Common myeloid progenitor, CD34-positive (primary cell): ENCODE measurements around the gene UGT1A7.

Source experiments
- CTCF ChIA-PET: fragments of 350-600 bp; sonication (Branson Sonifier 250); formaldehyde crosslinking; loops from one replicate; lab custom pipeline; 2021; ENCODE audit warnings: antibody characterized with exemption; lab: Charles Lee
- POLR2A ChIA-PET: fragments of 350-600 bp; sonication (Branson Sonifier 250); formaldehyde crosslinking; loops from one replicate; lab custom pipeline; 2021; ENCODE audit warnings: antibody characterized with exemption; lab: Charles Lee
- DNase-seq, 3 donors: peaks; one replicate each; pipeline versions ENCODE4 v3.0.0 to v3.0.0-alpha.2; 2013
- H3K27ac ChIP-seq, 2 experiments: 1 replicate in 1 of 2; 2 replicates in 1 of 2; pipeline ENCODE4 v1.7.0; 2013; ENCODE audit warnings: inconsistent platforms in 2 of 2, low read length in 2 of 2, mild to moderate bottlenecking in 2 of 2, low read depth in 1 of 2, moderate library complexity in 1 of 2; ENCODE audit not compliant: severe bottlenecking in 2 of 2, insufficient read depth in 1 of 2, poor library complexity in 1 of 2
- H3K27me3 ChIP-seq, 5 experiments: replicated peaks in 2 of 5; 1 replicate in 3 of 5; 2 replicates in 2 of 5; pipeline versions ENCODE4 v1.6.1 to v1.7.0; 2013; ENCODE audit warnings: low read length in 4 of 5, mild to moderate bottlenecking in 2 of 5, moderate library complexity in 2 of 5, inconsistent platforms in 1 of 5; ENCODE audit not compliant: insufficient read depth in 5 of 5, control insufficient read depth in 4 of 5
- H3K36me3 ChIP-seq, 4 experiments: 1 replicate in 2 of 4; 2 replicates in 2 of 4; pipeline versions ENCODE4 v1.6.1 to v1.7.0; 2013; ENCODE audit warnings: low read length in 3 of 4, control low read depth in 1 of 4, mild to moderate bottlenecking in 1 of 4; ENCODE audit not compliant: control insufficient read depth in 4 of 4, insufficient read depth in 4 of 4
- H3K4me1 ChIP-seq, 4 experiments: 1 replicate in 3 of 4; 2 replicates in 1 of 4; pipeline versions ENCODE4 v1.6.1 to v1.7.1; 2013; ENCODE audit warnings: low read length in 3 of 4, mild to moderate bottlenecking in 3 of 4, control low read depth in 1 of 4, inconsistent platforms in 1 of 4, moderate library complexity in 1 of 4; ENCODE audit not compliant: control insufficient read depth in 4 of 4, insufficient read depth in 4 of 4; ENCODE audit errors: control extremely low read depth in 1 of 4
- H3K4me3 ChIP-seq, 7 experiments: 1 replicate in 4 of 7; 2 replicates in 3 of 7; pipeline versions ENCODE4 v1.5.1 to v1.7.0; 2013; ENCODE audit warnings: mild to moderate bottlenecking in 7 of 7, low read length in 6 of 7, moderate library complexity in 6 of 7, inconsistent platforms in 2 of 7, low read depth in 2 of 7, control low read depth in 1 of 7; ENCODE audit not compliant: insufficient read depth in 4 of 7, control insufficient read depth in 1 of 7; ENCODE audit errors: extremely low read depth in 1 of 7
- H3K9me3 ChIP-seq, 5 experiments: 1 replicate in 4 of 5; 2 replicates in 1 of 5; pipeline versions ENCODE4 v1.6.1 to v1.7.1; 2013; ENCODE audit warnings: low read length in 4 of 5, mild to moderate bottlenecking in 2 of 5, inconsistent platforms in 1 of 5, low read depth in 1 of 5, moderate library complexity in 1 of 5; ENCODE audit not compliant: control insufficient read depth in 4 of 5, insufficient read depth in 2 of 5; ENCODE audit errors: control extremely low read depth in 1 of 5
- WGBS: methylation state at CpG from one replicate; pipeline ENCODE4 v1.1.5; 2013; ENCODE audit not compliant: insufficient coverage; 5-methylcytosine and 5-hydroxymethylcytosine counted together

UGT1A7 gene

GRCh38 chr2:233772153-233772552 lies 90.5 kb downstream of the UGT1A7 start:
- H3K27me3 ChIP-seq, result peaks cover 0 to 5% (median 2%) of the 10 kb centered on the region in 5 experiments
- WGBS, result 95% methylated on average over 10 of the region's 16 CpGs
- H3K4me1 ChIP-seq, result no peaks in the 10 kb centered on the region
- no peak for DNase-seq
- H3K27ac ChIP-seq, result no peak overlapping the region
- CTCF ChIA-PET, result no interaction called here
- peaks cover 0 to 8% (median 2%) of the 10 kb centered on the region in 5 experiments for H3K9me3 ChIP-seq
- POLR2A ChIA-PET, result no interaction called here
- no peak overlapping the region for H3K4me3 ChIP-seq
- no peaks in the 10 kb centered on the region for H3K36me3 ChIP-seq

DNA sequence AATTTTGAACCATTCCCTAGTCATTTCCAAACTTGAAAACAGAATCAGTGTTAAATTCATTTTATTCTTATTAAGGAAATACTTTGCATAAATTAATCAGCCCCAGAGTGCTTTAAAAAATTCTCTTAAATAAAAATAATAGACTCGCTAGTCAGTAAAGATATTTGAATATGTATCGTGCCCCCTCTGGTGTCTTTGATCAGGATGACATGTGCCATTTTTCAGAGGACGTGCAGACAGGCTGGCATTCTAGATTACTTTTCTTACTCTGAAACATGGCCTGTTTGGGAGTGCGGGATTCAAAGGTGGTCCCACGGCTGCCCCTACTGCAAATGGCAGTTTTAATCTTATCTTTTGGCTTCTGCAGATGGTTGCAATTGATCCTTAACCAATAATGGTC lies 90.9 kb downstream of the UGT1A7 start:
- POLR2A ChIA-PET, result no interaction called here

GRCh38 chr2:233773854-233774253 lies 92.2 kb downstream of the UGT1A7 start:
- POLR2A ChIA-PET, result no interaction called here

More for the DNA sequence above, 90.9 kb downstream of the UGT1A7 start:
- DNase-seq, result no peak
- CTCF ChIA-PET, result no interaction called here
- H3K4me1 ChIP-seq, result no peaks in the 10 kb centered on the region
- no peak overlapping the region for H3K27ac ChIP-seq
- peaks cover 0 to 5% (median 2%) of the 10 kb centered on the region in 5 experiments for H3K27me3 ChIP-seq
- H3K36me3 ChIP-seq, result no peaks in the 10 kb centered on the region
- 77% methylated on average over 5 of the region's 5 CpGs for WGBS
- H3K4me3 ChIP-seq, result no peak overlapping the region
- peaks cover 0 to 11% (median 2%) of the 10 kb centered on the region in 5 experiments for H3K9me3 ChIP-seq

GRCh38 chr2:233775414-233775813 lies 93.7 kb downstream of the UGT1A7 start:
- CTCF ChIA-PET, result no interaction called here
- Histone ChIP-seq H3K27ac (no peak overlapping the region), H3K4me1 (no peaks in the 10 kb centered on the region), H3K27me3 (peaks cover 0 to 7% (median 2%) of the 10 kb centered on the region in 5 experiments), H3K4me3 (no peak overlapping the region), H3K36me3 (no peaks in the 10 kb centered on the region), H3K9me3 (peaks cover 0 to 14% (median 2%) of the 10 kb centered on the region in 5 experiments)
- POLR2A ChIA-PET, result no interaction called here
- no peak for DNase-seq
- WGBS, result 94% methylated on average over 5 of the region's 6 CpGs

More at GRCh38 chr2:233773854-233774253, 92.2 kb downstream of the UGT1A7 start:
- peaks cover 0 to 11% (median 2%) of the 10 kb centered on the region in 5 experiments for H3K9me3 ChIP-seq
- H3K27ac ChIP-seq, result no peak overlapping the region
- no peak overlapping the region for H3K4me3 ChIP-seq
- CTCF ChIA-PET, result no interaction called here
- peaks cover 0 to 7% (median 2%) of the 10 kb centered on the region in 5 experiments for H3K27me3 ChIP-seq
- WGBS, result 100% methylated on average over 1 of the region's 5 CpGs
- no peak for DNase-seq
- H3K4me1 ChIP-seq, result no peaks in the 10 kb centered on the region
- no peaks in the 10 kb centered on the region for H3K36me3 ChIP-seq

DNA sequence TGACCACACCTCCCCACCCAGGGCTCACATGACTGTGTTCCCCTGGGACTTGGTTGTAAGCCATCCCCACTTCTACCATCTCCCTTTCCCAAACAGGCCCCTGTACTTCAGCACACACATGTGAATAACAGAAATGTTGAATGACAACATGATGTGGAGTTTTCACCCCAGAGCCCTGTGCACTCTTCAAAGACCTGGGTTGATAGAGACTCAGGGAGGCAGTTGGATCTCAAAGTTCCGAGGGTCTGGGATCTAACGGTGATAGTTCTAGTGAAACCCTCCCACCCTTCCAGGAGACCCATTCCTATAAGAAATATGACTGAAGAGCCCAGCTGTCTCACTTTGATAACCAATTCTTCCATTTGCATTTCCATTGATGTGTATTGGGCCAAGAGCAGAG lies 96.3 kb downstream of the UGT1A7 start, which contains the start of gene MROH2A:
TSS of gene MROH2A (plus strand) at position 301 of the 400 bp plus-strand sequence. CDS start 1,029 bp downstream, outside the sequence.
- WGBS, result 100% methylated on average over 1 of the region's 2 CpGs
- POLR2A ChIA-PET, result no interaction called here
- Histone ChIP-seq H3K27me3 (peaks cover 0 to 3% (median 0%) of the 10 kb centered on the region in 5 experiments), H3K4me3 (no peak within 1 kb of the TSS), H3K4me1 (no peaks in the 10 kb centered on the region), H3K36me3 (no peaks in the 10 kb centered on the region), H3K27ac (no peak within 1 kb of the TSS), H3K9me3 (peaks cover 0 to 14% (median 2%) of the 10 kb centered on the region in 5 experiments)
- DNase-seq, result no peak
- CTCF ChIA-PET, result no interaction called here

- Histone ChIP-seq H3K9me3 (peaks cover 0 to 14% (median 2%) of the 10 kb centered on the region in 5 experiments), H3K36me3 (no peaks in the 10 kb centered on the region), H3K27ac (no peak overlapping the region), H3K4me1 (no peaks in the 10 kb centered on the region), H3K27me3 (peaks cover 0 to 3% (median 0%) of the 10 kb centered on the region in 5 experiments), H3K4me3 (no peak overlapping the region)
- CTCF ChIA-PET, result interaction anchor here (0.8 kb wide), 1 partner anchor 69 kb away, joined by 3 read pairs; no protein-coding TSS in a partner anchor
- no peak for DNase-seq
- POLR2A ChIA-PET, result no interaction called here
- WGBS, result 100% methylated on average over 2 of the region's 4 CpGs
Observed at GRCh38 chr2:233779722-233780121, 98.0 kb downstream of the UGT1A7 start.

DNA sequence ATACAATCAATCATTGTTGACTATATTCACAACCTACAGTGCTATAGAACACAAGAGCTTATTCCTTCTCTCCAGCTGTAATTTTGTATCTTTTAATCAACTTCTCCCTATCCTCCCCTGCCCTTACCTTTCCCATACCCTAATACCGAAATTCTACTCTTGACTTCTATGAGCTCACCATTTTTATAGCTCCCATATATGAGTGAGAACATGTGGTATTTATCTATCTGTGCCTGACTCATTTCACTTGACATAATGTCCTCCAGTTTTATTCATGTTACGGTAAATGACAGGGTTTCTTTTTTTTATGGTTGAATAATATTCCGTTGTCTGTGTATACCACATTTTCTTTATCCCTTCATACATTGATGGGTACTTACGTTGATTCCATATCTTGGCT lies 99.1 kb downstream of the UGT1A7 start:
- Histone ChIP-seq H3K27ac (no peak overlapping the region), H3K9me3 (peaks cover 0 to 10% (median 3%) of the 10 kb centered on the region in 5 experiments), H3K4me1 (no peaks in the 10 kb centered on the region), H3K36me3 (no peaks in the 10 kb centered on the region), H3K27me3 (peaks cover 0 to 3% (median 0%) of the 10 kb centered on the region in 5 experiments), H3K4me3 (no peak overlapping the region)
- ChIA-PET CTCF (no interaction called here), POLR2A (no interaction called here)
- WGBS, result no CpG with 5 or more reads among the region's 4 CpGs
- DNase-seq, result no peak
